DOHH2 (cell line): ENCODE measurements around the gene KIF1B.

ENCODE experiments used
- H3F3A ChIP-seq: fragments of 200-600 bp; sonication (generic), shearing (Covaris generic); 2 replicates; pipeline ENCODE4 v1.6.0; 2016; ENCODE audit warnings: antibody characterized with exemption, mild to moderate bottlenecking; ENCODE audit not compliant: control insufficient read depth, insufficient read depth
- H3K27ac ChIP-seq: fragments of 200-600 bp; sonication (generic); 2 replicates; pipeline ENCODE4 v1.5.1; 2014; ENCODE audit warnings: low read depth, mild to moderate bottlenecking, low read length, moderate library complexity
- H3K27me3 ChIP-seq: fragments of 200-600 bp; sonication (generic); 2 replicates; pipeline ENCODE4 v1.6.1; 2014; ENCODE audit warnings: mild to moderate bottlenecking, low read length, mixed read lengths; ENCODE audit not compliant: control insufficient read depth
- H3K36me3 ChIP-seq: fragments of 200-600 bp; sonication (generic); 2 replicates; pipeline ENCODE4 v1.6.1; 2014; ENCODE audit warnings: mild to moderate bottlenecking, low read length, moderate library complexity, mixed read lengths; ENCODE audit not compliant: control insufficient read depth
- H3K4me1 ChIP-seq: fragments of 200-600 bp; sonication (generic); 2 replicates; pipeline ENCODE4 v1.6.1; 2014; ENCODE audit warnings: mild to moderate bottlenecking, low read length, mixed read lengths; ENCODE audit not compliant: control insufficient read depth
- H3K4me2 ChIP-seq: fragments of 200-600 bp; sonication (generic); 2 replicates; pipeline ENCODE4 v1.6.0; 2014; ENCODE audit warnings: mild to moderate bottlenecking, low read length, moderate library complexity
- H3K4me3 ChIP-seq: fragments of 200-600 bp; sonication (generic); 2 replicates; pipeline ENCODE4 v1.5.1; 2014; ENCODE audit warnings: mild to moderate bottlenecking, low read length, mixed read lengths
- H3K79me2 ChIP-seq: fragments of 200-600 bp; sonication (generic); 2 replicates; pipeline ENCODE4 v1.6.1; 2014; ENCODE audit warnings: mild to moderate bottlenecking, low read length, mixed read lengths; ENCODE audit not compliant: control insufficient read depth
- H3K9me2 ChIP-seq: fragments of 200-600 bp; sonication (generic); replicated peaks from 2 replicates; pipeline ENCODE4 v1.6.1; 2014; ENCODE audit warnings: mild to moderate bottlenecking, low read length, mixed read lengths; ENCODE audit not compliant: control insufficient read depth
- H3K9me3 ChIP-seq: fragments of 200-600 bp; sonication (generic); 2 replicates; pipeline ENCODE4 v1.6.1; 2014; ENCODE audit warnings: antibody characterized with exemption, low read length, mixed read lengths; ENCODE audit not compliant: control insufficient read depth, insufficient read depth
- H4K20me1 ChIP-seq: fragments of 200-600 bp; sonication (generic); 2 replicates; pipeline ENCODE4 v1.6.0; 2014; ENCODE audit warnings: low read depth, mild to moderate bottlenecking, antibody characterized with exemption, low read length, moderate library complexity; ENCODE audit not compliant: control insufficient read depth, insufficient read depth
- EZH2phosphoT487 ChIP-seq: fragments of 200-600 bp; sonication (generic); IDR thresholded peaks from 2 replicates; pipeline ENCODE4 v1.6.1; 2017; ENCODE audit warnings: borderline replicate concordance, mild to moderate bottlenecking, antibody characterized with exemption, low read length, moderate library complexity, mixed read lengths
- TF ChIP-seq, protein P1 (sequence below): fragments of 200-600 bp; sonication (generic); IDR thresholded peaks from one replicate; pipeline ENCODE4 v1.5.1; 2014; ENCODE audit warnings: antibody characterized with exemption, mild to moderate bottlenecking, low read depth, low read length; ENCODE audit not compliant: poor library complexity, severe bottlenecking

The KIF1B gene

GRCh38 chr1:10209905-10210810 is at the start of gene KIF1B:
TSS of gene KIF1B (plus strand) at chr1:10210570. CDS start at chr1:10232329, 21,759 bp downstream.
- no peak for TF ChIP-seq EZH2phosphoT487
- TF ChIP-seq, protein P1, sequence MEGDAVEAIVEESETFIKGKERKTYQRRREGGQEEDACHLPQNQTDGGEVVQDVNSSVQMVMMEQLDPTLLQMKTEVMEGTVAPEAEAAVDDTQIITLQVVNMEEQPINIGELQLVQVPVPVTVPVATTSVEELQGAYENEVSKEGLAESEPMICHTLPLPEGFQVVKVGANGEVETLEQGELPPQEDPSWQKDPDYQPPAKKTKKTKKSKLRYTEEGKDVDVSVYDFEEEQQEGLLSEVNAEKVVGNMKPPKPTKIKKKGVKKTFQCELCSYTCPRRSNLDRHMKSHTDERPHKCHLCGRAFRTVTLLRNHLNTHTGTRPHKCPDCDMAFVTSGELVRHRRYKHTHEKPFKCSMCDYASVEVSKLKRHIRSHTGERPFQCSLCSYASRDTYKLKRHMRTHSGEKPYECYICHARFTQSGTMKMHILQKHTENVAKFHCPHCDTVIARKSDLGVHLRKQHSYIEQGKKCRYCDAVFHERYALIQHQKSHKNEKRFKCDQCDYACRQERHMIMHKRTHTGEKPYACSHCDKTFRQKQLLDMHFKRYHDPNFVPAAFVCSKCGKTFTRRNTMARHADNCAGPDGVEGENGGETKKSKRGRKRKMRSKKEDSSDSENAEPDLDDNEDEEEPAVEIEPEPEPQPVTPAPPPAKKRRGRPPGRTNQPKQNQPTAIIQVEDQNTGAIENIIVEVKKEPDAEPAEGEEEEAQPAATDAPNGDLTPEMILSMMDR = peak; percentile 92
- Histone ChIP-seq H3K4me1 (peaks cover 20% of the 10 kb centered on the region), H3K27me3 (peaks cover 36% of the 10 kb centered on the region)

DNA sequence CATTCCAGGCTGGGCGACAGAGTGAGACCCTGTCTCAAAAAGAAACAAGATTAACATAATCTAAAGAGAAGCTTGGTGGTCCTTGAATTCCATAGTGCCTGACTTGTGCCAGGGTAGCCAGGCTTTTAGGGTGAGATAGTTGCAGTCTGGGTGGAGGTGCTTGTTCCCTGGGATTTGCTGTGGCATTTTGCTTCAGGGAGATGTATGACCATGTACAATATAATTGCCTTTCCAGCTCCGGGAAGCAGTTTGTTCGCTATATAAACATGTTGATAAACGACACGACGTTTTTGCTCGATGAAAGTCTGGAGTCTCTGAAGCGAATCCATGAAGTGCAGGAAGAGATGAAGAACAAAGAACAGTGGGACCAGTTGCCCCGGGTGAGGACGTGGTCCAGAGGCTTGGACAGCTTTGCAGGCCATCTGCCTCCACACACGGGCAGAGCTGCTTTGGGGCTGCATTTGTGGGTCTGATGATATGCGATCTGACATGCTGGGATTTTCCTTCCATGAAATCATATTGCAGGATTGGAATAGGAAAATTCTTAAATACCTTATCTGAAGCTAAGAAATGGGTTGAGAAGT is 49.4 kb upstream of the KIF1B start:
- H4K20me1 ChIP-seq = no peaks in the 10 kb centered on the region
- H3K79me2 ChIP-seq = no peaks in the 10 kb centered on the region
- no peaks in the 10 kb centered on the region for H3F3A ChIP-seq
- H3K4me1 ChIP-seq = no peaks in the 10 kb centered on the region
- H3K36me3 ChIP-seq = peaks cover 4% of the 10 kb centered on the region
- no peak overlapping the region for H3K27ac ChIP-seq
- H3K27me3 ChIP-seq = no peaks in the 10 kb centered on the region
- TF ChIP-seq, protein P1 = no peak
- no peak for TF ChIP-seq EZH2phosphoT487
- H3K4me3 ChIP-seq = no peak overlapping the region
- no peak overlapping the region for H3K4me2 ChIP-seq
- H3K9me2 ChIP-seq = no peaks in the 10 kb centered on the region
- H3K9me3 ChIP-seq = no peaks in the 10 kb centered on the region

More at GRCh38 chr1:10209905-10210810, at the start of gene KIF1B:
- no peaks in the 10 kb centered on the region for H3K9me2 ChIP-seq
- no peaks in the 10 kb centered on the region for H3K79me2 ChIP-seq
- peak within 1 kb of the TSS; percentile 83 for H3K4me3 ChIP-seq
- no peaks in the 10 kb centered on the region for H4K20me1 ChIP-seq
- no peaks in the 10 kb centered on the region for H3K36me3 ChIP-seq
- peaks cover 8% of the 10 kb centered on the region for H3F3A ChIP-seq
- no peak within 1 kb of the TSS for H3K27ac ChIP-seq
- peak within 1 kb of the TSS; percentile 73 for H3K4me2 ChIP-seq
- H3K9me3 ChIP-seq = no peaks in the 10 kb centered on the region

DNA sequence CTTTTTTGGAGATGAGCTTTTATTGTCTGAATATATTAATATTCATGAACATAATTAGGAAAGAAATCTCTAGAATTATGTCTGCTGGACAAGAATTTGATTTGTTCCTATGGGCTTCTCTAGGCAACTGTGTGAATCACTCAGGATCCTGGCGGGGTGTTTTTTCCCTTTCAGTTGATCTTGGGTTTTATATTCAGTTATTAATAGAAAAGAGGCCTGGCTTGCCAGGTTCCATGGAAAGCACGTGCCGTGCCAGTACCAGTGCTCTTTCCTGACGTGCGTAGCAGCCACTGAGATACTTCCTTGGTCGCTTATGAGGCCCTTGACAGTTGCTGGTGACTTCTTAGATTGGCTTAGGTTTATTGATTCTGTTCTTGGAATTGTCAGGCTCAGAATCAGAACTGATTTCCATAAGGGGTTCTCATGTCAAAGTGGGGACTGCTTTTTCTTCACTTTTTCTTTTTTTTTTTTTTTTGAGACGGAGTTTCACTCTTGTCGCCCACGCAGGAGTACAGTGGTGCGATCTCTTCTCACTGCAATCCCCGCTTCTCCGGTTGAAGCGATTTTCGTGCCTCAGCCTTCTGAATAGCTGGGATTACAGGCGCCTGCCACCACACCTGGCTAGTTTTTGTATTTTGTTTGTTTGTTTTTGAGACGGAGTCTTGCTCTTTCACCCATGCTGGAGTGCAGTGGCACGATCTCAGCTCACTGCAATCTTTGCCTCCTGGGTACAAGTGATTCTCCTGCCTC is 48.7 kb upstream of the KIF1B start:
- H3K27ac ChIP-seq = no peak overlapping the region
- H3K4me2 ChIP-seq = no peak overlapping the region
- no peaks in the 10 kb centered on the region for H3F3A ChIP-seq
- H3K4me1 ChIP-seq = no peaks in the 10 kb centered on the region
- H4K20me1 ChIP-seq = no peaks in the 10 kb centered on the region
- H3K36me3 ChIP-seq = peaks cover 4% of the 10 kb centered on the region
- no peaks in the 10 kb centered on the region for H3K27me3 ChIP-seq
- H3K4me3 ChIP-seq = no peak overlapping the region
- no peaks in the 10 kb centered on the region for H3K9me3 ChIP-seq
- no peaks in the 10 kb centered on the region for H3K79me2 ChIP-seq
- no peak for TF ChIP-seq EZH2phosphoT487
- TF ChIP-seq, protein P1 = no peak
- no peaks in the 10 kb centered on the region for H3K9me2 ChIP-seq
